Peyer's patch (tissue), 4 donors: ENCODE data around the gene ARL5C. TPM values are rescaled to one million over a fixed set of nuclear protein-coding genes. Genes with fewer than 3 reads are reported as not detected.
"Not testable (repeated sequence)": the region's sequence is repeated elsewhere in the genome, so short reads cannot be mapped to it uniquely, and the experiment has no call there.

ENCODE experiments used
- DNase-seq, 3 donors: peaks; one replicate each; pipeline ENCODE4 v3.0.0-alpha.2; 2017 to 2019
- H3K27ac ChIP-seq, 4 donors: fragments of 200-600 bp; sonication (generic); one replicate each; pipeline ENCODE4 v1.5.1; 2016 to 2019
- H3K27me3 ChIP-seq, 2 donors: fragments of 200-600 bp; sonication (generic); one replicate each; pipeline ENCODE4 v1.5.1; 2019
- H3K36me3 ChIP-seq, 3 donors: fragments of 200-600 bp; sonication (generic); one replicate each; pipeline ENCODE4 v1.5.1; 2016 to 2019
- H3K4me1 ChIP-seq, 4 donors: fragments of 200-600 bp; sonication (generic); one replicate each; pipeline ENCODE4 v1.5.1; 2016 to 2019
- H3K4me3 ChIP-seq, 4 donors: fragments of 200-600 bp; sonication (generic); 1 replicate in 3 of 4; 2 replicates in 1 of 4; pipeline ENCODE4 v1.5.1; 2016 to 2019; ENCODE audit warnings: mild to moderate bottlenecking in 1 of 4
- H3K9me3 ChIP-seq, 4 donors: fragments of 200-600 bp; sonication (generic); one replicate each; pipeline ENCODE4 v1.5.1; 2016 to 2019; ENCODE audit warnings: mild to moderate bottlenecking in 1 of 4
- POLR2A ChIP-seq, 2 donors: fragments of 450-650 bp; IDR thresholded peaks; one replicate each; pipeline ENCODE4 v1.5.1; 2017; ENCODE audit warnings: antibody characterized with exemption in 2 of 2, mild to moderate bottlenecking in 2 of 2, moderate library complexity in 2 of 2
- total RNA-seq, 4 donors: library from RNA; depleted of rRNA; stranded (reverse); fragments of >200 nt; gene quantifications; one replicate each; pipeline ENCODE4 v1.1.0, GENCODE V29; 2016
- TF ChIP-seq, protein P1 (sequence below), 6 experiments: fragments of 450-650 bp in 4 of 6; fragments of 200-600 bp in 2 of 6; sonication (generic) in 1 of 6; IDR thresholded peaks; one replicate each; pipeline ENCODE4 v1.5.1; 2017 to 2019; ENCODE audit warnings: antibody characterized with exemption in 6 of 6, mild to moderate bottlenecking in 3 of 6, moderate library complexity in 1 of 6

Gene ARL5C
- total RNA-seq, 4 donors from 2014 or later: not detected

DNA sequence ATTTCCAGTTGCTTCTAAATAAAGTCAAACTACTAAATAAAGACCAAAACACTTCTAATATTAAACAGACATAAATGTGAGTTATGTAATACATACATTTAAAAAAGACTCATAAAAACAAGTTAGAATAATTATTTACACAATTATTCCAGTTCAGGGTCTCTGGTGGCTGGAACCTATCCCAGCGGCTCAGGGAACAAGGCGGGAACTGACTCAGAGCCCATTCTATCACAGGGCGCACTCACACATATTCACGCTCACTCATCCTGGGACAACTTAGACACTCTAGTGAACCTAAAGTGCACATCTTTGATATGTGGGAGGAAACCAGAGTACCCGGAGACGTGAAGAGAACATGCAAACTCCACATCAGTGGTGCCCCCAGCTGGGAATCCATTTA is 39.5 kb downstream of the ARL5C start:
- H3K4me3 ChIP-seq: no peak overlapping the region
- H3K36me3 ChIP-seq: no peaks in the 10 kb centered on the region
- H3K4me1 ChIP-seq: no peaks in the 10 kb centered on the region
- H3K27ac ChIP-seq: no peak overlapping the region
- no peak for DNase-seq
- H3K27me3 ChIP-seq: no peaks in the 10 kb centered on the region
- no peaks in the 10 kb centered on the region for H3K9me3 ChIP-seq
- TF ChIP-seq, protein P1, sequence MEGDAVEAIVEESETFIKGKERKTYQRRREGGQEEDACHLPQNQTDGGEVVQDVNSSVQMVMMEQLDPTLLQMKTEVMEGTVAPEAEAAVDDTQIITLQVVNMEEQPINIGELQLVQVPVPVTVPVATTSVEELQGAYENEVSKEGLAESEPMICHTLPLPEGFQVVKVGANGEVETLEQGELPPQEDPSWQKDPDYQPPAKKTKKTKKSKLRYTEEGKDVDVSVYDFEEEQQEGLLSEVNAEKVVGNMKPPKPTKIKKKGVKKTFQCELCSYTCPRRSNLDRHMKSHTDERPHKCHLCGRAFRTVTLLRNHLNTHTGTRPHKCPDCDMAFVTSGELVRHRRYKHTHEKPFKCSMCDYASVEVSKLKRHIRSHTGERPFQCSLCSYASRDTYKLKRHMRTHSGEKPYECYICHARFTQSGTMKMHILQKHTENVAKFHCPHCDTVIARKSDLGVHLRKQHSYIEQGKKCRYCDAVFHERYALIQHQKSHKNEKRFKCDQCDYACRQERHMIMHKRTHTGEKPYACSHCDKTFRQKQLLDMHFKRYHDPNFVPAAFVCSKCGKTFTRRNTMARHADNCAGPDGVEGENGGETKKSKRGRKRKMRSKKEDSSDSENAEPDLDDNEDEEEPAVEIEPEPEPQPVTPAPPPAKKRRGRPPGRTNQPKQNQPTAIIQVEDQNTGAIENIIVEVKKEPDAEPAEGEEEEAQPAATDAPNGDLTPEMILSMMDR (IDR thresholded peaks at IDR 0.05): no peak
- TF ChIP-seq POLR2A (IDR thresholded peaks at IDR 0.05): no peak

DNA sequence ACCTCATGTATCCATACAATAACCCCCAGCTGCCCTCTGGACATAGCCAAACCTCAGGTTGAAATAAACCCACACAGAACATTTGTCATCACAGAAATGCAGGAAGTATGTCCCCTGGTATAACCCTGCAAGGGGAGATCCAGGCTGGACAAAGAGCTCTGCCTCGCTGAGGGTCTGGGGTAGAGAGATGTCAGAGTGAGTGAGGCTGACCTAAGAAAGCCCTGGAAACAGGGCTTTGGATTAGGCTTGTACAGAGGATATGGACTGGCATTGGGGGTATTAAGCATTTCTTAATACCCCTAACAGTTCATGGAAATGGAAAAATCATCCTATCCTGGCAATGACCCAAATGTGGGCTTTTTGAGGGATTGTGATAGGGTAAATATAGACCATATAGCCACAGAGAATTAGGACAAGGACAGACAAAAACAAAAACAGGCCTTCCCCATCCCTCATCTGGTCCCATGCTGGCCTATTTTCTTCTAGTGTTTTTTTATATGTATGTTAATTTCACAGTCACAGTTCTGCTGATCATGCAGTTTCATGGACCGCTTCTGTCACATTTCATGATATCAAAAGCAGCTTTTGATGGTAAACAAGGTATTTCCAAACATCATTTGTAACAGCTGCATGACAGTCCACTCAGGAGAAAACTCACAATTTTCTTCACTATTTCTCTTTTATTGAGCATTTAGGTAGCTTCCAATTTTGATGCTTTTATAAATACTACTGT is 40.7 kb downstream of the ARL5C start:
- DNase-seq: no peak
- H3K27ac ChIP-seq: no peak overlapping the region
- H3K36me3 ChIP-seq: no peaks in the 10 kb centered on the region
- H3K9me3 ChIP-seq: no peaks in the 10 kb centered on the region
- H3K4me3 ChIP-seq: no peak overlapping the region
- no peaks in the 10 kb centered on the region for H3K27me3 ChIP-seq
- no peaks in the 10 kb centered on the region for H3K4me1 ChIP-seq
- no peak for TF ChIP-seq POLR2A (IDR thresholded peaks at IDR 0.05)
- TF ChIP-seq, protein P1 (IDR thresholded peaks at IDR 0.05): no peak

DNA sequence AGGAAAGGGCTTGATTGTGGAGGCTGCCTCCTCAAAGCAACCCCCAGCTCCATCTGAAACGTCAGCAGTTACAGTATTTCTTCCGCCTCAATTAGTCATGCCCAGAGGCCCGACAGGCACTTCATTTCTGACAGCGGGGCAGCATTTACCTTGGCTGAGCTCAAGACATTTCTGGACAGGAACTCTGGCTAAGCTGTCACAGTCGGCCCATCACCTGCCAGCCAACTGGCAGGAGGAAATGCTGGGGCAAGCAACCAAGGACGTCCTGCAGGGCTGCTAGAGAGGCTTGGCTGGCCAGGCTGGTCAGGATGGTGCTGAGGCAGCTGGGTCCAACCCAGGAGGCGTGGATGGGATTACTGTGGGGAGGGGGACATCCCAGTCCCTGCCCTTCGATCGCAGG is 42.3 kb downstream of the ARL5C start:
- no peaks in the 10 kb centered on the region for H3K27me3 ChIP-seq
- H3K4me1 ChIP-seq: no peaks in the 10 kb centered on the region
- no peak for DNase-seq
- no peak overlapping the region for H3K4me3 ChIP-seq
- H3K27ac ChIP-seq: no peak overlapping the region
- H3K36me3 ChIP-seq: no peaks in the 10 kb centered on the region
- no peak for TF ChIP-seq POLR2A (IDR thresholded peaks at IDR 0.05)
- TF ChIP-seq, protein P1 (IDR thresholded peaks at IDR 0.05): no peak
- H3K9me3 ChIP-seq: no peaks in the 10 kb centered on the region

DNA sequence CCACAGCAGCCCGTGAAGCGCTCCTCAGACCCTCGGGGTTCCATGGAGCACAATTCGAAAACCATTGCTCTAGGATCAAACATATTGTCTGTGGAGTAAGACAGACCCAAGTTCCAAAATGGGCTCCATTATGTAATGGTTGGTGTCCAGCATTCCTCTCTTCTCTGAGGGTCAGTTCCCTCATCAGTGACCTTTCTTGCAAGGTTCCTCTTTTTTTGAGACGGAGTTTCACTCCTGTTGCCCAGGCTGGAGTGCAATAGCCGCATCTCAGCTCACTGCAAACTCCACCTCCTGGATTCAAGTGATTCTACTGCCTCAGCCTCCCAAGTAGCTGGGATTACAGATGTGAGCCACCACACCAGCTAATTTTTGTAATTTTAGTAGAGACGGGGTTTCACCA is 43.0 kb downstream of the ARL5C start:
- TF ChIP-seq, protein P1 (IDR thresholded peaks at IDR 0.05): no peak
- no peak for TF ChIP-seq POLR2A (IDR thresholded peaks at IDR 0.05)
- H3K36me3 ChIP-seq: no peaks in the 10 kb centered on the region
- H3K9me3 ChIP-seq: no peaks in the 10 kb centered on the region
- DNase-seq: no peak
- no peaks in the 10 kb centered on the region for H3K4me1 ChIP-seq
- H3K27ac ChIP-seq: no peak overlapping the region
- no peaks in the 10 kb centered on the region for H3K27me3 ChIP-seq
- H3K4me3 ChIP-seq: no peak overlapping the region

- not testable (repeated sequence) for H3K9me3 ChIP-seq, H3K4me1 ChIP-seq, DNase-seq, H3K4me3 ChIP-seq, H3K36me3 ChIP-seq, H3K27me3 ChIP-seq, H3K27ac ChIP-seq
These were observed 44.0 kb downstream of the ARL5C start for GRCh38 chr17:39121919-39122318.

DNA sequence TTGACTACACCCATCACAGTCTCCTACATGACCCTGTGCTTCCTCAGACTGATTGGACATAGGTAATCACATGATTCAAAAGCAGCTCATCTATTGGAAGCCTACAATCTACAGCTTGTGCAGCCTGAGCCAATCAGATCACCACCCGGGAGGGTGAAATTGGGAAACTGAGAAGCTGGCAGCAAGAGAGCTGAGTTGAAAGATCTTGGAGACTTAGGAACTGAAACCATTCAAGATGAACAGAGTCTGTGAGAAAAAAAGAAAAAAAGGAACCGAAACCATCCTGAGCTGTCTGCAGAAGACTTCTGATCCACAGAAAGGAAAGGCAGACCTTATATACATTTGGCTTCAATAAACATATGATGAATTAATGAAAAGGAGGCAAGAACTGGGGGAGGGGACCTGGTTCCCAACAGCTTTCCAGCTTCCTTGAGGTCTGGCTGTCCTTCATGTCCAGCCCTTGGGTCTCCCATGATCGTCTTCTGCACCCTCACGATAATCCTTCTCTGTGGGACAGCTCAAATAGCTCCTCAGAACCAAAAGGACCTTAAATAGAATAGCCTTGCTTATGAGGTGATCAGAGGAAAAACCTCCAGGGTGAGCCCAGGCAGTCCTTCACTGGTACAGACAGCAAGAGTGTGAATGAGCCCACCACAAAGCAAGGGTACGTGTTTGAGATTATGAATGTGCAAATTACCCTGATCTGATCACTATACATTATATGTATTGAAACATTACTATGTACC is 47.1 kb downstream of the ARL5C start:
- DNase-seq: no peak
- H3K27ac ChIP-seq: no peak overlapping the region
- TF ChIP-seq POLR2A (IDR thresholded peaks at IDR 0.05): no peak
- TF ChIP-seq, protein P1 (IDR thresholded peaks at IDR 0.05): no peak
- H3K9me3 ChIP-seq: no peaks in the 10 kb centered on the region
- H3K36me3 ChIP-seq: no peaks in the 10 kb centered on the region
- no peak overlapping the region for H3K4me3 ChIP-seq
- no peaks in the 10 kb centered on the region for H3K4me1 ChIP-seq
- no peaks in the 10 kb centered on the region for H3K27me3 ChIP-seq
